GM23338 (cell line): ENCODE data around the gene MFSD11. TPM values are rescaled to one million over a fixed set of nuclear protein-coding genes. Genes with fewer than 3 reads are reported as not detected.
A peak's percentile ranks its signal among the peaks of the same experiment; 100 is the strongest.

Source experiments
- JUNB ChIP-seq: IDR thresholded peaks from one replicate; pipeline ENCODE4 v1.6.1; 2016; ENCODE audit warnings: antibody characterized with exemption; ENCODE audit not compliant: unreplicated experiment
- NANOG ChIP-seq: IDR thresholded peaks from 2 replicates; pipeline ENCODE4 v1.6.1; 2016; ENCODE audit warnings: antibody characterized with exemption, borderline replicate concordance
- POLR2AphosphoS5 ChIP-seq: IDR thresholded peaks from 2 replicates; pipeline ENCODE4 v1.6.1; 2016; ENCODE audit warnings: antibody characterized with exemption, low read depth
- ZNF114 ChIP-seq: fragments of 250-450 bp; sonication (Bioruptor Pico); IDR thresholded peaks from 2 replicates; pipeline ENCODE4 v1.5.0; 2020; ENCODE audit warnings: mild to moderate bottlenecking, moderate library complexity
- ZNF331 ChIP-seq: fragments of 250-450 bp; sonication (Bioruptor Pico); IDR thresholded peaks from 2 replicates; pipeline ENCODE4 v1.5.0; 2020; ENCODE audit warnings: low read depth, mild to moderate bottlenecking, moderate library complexity
- ZNF462 ChIP-seq: fragments of 250-450 bp; sonication (Bioruptor Pico); IDR thresholded peaks from 2 replicates; pipeline ENCODE4 v1.5.0; 2020; ENCODE audit warnings: mild to moderate bottlenecking, moderate library complexity
- polyA plus RNA-seq: library from polyadenylated mRNA; unstranded; fragments of >200 nt; fragmentation: Nextera tagmentation; extraction: Ambion mirVana; gene quantifications from 2 replicates; pipeline ENCODE4 v1.2.1, GENCODE V29; 2016
- total RNA-seq: library from RNA; depleted of rRNA; stranded (reverse); fragments of >200 nt; shearing (Covaris generic); gene quantifications from 2 replicates; pipeline ENCODE4 v1.2.3, GENCODE V29; 2014
- TF ChIP-seq, protein P1 (sequence below): IDR thresholded peaks from 2 replicates; pipeline ENCODE4 v1.6.1; 2016; ENCODE audit warnings: antibody characterized with exemption

Gene MFSD11
- total and polyA plus RNA-seq, 2 experiments from 2014 or later = 10.2 to 35.3 TPM

DNA sequence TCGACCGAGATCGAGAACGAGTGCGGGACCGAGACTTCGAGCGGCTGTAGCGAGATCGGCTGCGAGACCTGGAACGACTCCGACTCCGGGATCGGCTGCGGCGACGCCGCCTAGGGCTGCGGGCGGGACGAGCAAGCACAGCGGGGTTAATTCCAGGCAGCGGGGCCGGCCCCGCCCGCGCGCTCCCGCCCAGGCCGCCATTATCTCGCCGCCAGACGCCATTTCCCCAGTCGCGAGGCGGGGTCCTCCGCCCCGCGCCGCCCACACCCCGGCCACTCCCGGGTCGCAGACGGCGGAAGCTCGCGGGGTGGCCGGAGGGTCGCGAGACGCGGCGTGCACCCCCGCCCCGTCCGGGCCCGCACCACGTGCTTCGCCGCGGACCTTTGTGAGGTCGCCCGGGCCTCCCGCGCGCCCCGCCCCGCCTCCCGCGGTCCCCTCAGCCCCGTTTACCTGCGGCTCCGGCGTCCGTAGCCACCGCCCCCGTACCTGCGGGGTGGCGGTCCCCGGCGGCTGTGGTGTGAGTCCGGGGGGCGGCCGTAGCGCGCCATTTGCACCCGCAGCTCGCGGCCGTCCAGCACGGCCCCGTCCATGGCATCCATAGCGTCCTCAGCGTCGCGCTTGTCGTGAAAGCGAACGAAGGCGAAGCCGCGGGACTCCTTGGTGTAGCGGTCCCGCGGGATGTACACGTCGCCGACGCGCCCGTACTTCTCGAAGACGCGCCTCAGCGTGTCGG is 1.4 kb upstream of the MFSD11 start (continued):
- TF ChIP-seq ZNF462 (CRISPR knock-in tag) (no peak), NANOG (no peak), JUNB (no peak), ZNF331 (CRISPR knock-in tag) (no peak), POLR2AphosphoS5 (no peak; the same call in 1 of the 2 replicates), ZNF114 (CRISPR knock-in tag) (no peak)
- TF ChIP-seq, protein P1, sequence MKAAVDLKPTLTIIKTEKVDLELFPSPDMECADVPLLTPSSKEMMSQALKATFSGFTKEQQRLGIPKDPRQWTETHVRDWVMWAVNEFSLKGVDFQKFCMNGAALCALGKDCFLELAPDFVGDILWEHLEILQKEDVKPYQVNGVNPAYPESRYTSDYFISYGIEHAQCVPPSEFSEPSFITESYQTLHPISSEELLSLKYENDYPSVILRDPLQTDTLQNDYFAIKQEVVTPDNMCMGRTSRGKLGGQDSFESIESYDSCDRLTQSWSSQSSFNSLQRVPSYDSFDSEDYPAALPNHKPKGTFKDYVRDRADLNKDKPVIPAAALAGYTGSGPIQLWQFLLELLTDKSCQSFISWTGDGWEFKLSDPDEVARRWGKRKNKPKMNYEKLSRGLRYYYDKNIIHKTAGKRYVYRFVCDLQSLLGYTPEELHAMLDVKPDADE = 0 out of 2 replicates have a peak, but pooled peaks have one; percentile 25
